ENCODE data around the gene CCDC59.

Gene CCDC59

DNA sequence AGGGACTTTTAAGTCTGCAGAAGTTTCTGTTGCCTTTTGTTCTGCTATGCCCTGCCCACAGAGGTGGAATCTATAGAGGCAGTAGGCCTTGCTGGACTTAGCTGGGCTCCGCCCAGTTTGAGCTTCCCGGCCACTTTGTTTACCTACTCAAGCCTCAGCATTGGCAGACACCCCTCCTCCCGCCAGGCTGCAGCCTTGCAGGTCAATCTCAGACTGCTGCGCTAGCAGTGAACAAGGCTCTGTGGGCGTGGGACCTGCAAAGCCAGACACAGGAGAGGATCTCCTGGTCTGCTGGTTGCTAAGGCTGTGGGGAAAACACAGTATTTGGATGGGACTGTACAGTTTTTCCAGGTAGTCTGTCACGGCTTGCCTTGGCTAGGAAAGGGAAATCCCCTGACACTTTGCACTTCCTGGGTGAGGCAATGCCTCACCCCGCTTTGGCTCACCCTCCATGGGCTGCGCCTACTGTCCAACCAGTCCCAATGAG lies 43.7 kb downstream of the CCDC59 start:
- DNase-seq (ENCODE audit: low read depth): no peak
